Left lobe of liver (tissue), 2 donors: Measurements from ENCODE around the gene ZNF17. TPM values are rescaled to one million over a fixed set of nuclear protein-coding genes. Genes with fewer than 3 reads are reported as not detected.

ENCODE experiments used
- ATAC-seq: fragments of 200-7000 bp; cut with Tn5 transposase; one replicate; pipeline ENCODE4 v1.9.1; 2020; ENCODE audit warnings: mild to moderate bottlenecking, moderate library complexity
- DNase-seq: peaks from one replicate; pipeline ENCODE4 v3.0.0-alpha.2; 2020; ENCODE audit warnings: low spot score
- total RNA-seq: library from RNA; stranded (reverse); gene quantifications from one replicate; pipeline ENCODE4 v1.2.1, GENCODE V29; 2021
- donor health status: DM: no; HTN: no; CAD: no; lungs with moderate emphysema.
- donor health status: DM: no; HTN: yes; CAD: no.

Gene ZNF17
- total RNA-seq, 1 donor from 2014 or later = 4.6 TPM

- ATAC-seq (no peak), DNase-seq (no peak)
These were observed 10.1 kb downstream of the ZNF17 start for GRCh38 chr19:57421037-57421436.

DNA sequence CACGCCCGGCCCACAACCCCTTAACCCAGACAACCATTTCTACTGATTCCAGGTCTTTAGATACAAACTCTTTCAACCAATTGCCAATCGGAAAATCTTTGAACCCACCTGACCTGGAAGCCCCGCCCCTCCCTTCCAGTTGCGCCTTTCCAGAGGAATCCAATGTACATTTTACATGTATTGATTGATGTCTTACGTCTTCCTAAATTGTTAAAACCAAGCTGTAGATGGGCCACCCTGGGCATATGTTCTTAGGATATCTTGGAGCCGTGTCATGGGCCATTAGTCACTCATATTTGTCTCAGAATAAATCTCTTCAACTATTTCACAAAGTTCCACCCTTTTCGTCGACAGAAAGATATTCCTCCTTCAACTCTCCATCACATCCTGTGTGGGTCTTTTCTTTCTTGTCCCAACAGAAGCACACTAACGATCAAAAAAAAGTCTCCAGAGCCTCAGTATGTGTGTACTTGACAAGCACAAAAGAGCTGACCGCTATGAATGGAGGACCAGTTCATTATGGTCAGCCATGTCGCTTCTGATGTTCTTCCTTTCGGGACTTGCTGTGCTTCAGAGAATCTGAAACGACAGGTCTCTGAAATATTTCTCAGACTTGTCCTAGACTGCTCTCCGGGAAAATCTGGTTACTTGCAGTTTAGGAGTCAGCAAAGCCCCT, 23.6 kb downstream of the ZNF17 start:
- DNase-seq (no peak), ATAC-seq (peak; percentile 4)

GRCh38 chr19:57435062-57435978, 24.4 kb downstream of the ZNF17 start, which contains the start of gene ZNF749:
Gene ZNF749 (plus strand): TSS chr19:57435325. CDS start chr19:57435579, 254 bp downstream.
- DNase-seq (peak; percentile 98), ATAC-seq (peak; percentile 99)

DNA sequence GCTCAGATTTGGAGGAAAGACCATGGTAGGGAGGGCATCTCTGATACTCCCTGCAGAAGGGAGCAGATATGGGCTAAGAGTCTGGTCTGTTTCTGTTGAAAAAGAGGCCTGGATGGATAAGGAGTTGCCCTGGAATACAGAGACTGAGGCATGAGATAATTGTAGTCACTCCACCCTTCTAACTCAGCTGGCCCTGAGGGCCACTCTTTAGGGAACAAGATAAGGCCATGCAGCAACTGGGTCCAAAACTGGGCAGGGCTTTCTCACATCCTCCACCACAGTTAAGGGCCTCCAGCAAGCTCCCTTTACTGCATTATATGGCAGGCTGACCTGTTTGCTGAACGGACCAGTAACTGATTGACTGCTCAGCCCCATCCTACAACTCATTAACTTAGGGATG, 25.5 kb downstream of the ZNF17 start:
- no peak for DNase-seq
- ATAC-seq = no peak

GRCh38 chr19:57437931-57438330, 27.0 kb downstream of the ZNF17 start:
- ATAC-seq (no peak), DNase-seq (no peak)

DNA sequence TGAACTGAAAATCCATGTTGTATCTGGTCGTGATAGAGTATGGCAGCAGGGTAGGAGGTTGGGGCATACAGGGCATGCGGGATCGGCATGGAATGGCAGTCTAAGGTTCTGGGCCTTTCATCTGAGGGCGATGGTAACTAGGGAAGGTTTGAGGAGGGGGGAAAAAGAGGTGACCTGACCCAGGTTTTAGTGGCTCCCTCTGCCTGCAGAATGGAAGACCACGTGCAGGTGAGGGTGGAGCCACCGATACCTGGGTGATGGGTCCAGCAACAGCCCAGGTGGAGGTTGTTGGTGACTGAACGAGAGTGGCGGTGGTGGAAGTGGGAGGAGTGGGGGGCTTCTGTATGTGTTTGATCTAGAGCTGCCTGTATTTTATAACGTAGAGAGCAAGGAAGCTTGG, 28.0 kb downstream of the ZNF17 start:
- no peak for ATAC-seq
- no peak for DNase-seq

DNA sequence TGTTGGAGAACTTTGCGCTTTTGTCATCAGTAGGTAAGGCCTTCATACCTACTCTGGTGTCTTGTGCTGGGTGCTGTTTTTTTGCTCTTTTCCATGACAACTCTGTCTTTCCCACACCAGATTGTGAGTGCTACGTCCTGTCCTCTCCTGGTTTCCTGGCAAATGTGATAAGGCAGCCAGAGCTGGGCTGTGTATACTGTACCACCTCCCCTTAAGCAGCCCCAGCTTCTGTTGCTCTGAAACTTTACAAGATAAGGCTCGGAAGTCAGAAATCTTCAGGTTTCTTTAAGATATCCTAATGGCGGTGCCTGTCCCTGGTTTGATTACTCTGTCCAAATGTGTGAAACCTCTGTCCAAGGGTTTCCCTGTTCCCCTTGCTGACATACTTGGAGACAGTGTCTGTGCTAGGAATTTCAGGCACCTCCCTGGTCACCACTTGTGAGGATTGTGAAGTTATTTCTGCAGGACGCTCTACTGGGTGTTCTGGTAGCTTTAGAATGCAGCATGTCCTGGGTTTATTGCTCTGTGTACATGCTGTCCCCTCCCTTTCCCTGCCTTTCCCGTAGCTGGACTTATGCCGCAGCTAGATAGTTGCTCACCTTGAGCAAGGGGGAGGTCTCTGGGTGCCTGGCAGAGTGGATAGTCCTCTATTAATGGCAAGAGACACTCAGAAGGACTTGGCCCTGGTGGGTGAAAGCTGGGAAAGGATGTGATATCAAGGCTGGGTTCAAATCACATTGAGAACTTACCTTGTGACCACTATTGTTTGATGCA, 31.2 kb downstream of the ZNF17 start:
- ATAC-seq (no peak), DNase-seq (no peak)

DNA sequence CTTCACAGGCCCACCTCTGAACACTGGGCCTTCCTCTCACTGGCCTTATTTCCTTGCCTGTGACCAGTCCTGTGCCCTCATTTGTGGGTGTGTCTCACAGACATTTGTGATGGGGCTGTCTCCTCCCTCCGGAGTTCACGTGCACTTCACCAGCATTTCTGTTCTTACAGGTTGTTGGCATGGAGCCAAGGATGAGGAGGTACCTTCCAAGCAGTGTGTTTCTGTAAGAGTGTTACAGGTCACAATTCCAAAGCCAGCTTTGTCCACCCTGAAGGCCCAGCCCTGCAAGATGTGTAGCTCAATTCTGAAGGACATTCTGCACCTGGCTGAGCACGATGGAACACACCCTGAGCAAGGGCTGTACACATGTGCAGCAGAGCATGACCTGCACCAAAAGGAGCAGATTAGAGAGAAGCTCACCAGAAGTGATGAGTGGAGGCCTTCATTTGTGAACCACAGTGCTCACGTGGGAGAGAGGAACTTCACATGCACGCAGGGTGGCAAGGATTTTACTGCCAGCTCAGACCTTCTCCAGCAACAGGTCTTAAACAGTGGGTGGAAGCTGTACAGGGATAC, 32.2 kb downstream of the ZNF17 start:
- DNase-seq = no peak
- no peak for ATAC-seq

DNA sequence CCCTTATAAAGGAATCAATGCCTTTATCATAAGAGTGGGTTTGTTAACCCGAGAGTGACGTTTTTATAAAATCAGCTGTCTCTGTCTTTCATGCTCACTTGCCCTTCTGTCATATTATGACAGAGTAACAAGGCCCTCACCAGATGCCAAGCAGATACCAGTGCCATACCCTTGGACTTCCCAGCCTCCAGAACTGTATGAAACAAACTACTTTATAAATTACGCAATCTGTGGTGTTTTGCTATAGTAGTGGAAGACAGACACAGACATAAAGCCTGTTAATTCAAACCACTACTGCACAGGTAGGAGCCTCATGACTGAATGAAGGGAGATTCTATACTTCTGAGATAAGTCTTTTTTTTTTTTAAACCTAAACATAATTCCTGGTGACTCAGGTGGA, 41.3 kb downstream of the ZNF17 start:
- ATAC-seq = no peak

DNA sequence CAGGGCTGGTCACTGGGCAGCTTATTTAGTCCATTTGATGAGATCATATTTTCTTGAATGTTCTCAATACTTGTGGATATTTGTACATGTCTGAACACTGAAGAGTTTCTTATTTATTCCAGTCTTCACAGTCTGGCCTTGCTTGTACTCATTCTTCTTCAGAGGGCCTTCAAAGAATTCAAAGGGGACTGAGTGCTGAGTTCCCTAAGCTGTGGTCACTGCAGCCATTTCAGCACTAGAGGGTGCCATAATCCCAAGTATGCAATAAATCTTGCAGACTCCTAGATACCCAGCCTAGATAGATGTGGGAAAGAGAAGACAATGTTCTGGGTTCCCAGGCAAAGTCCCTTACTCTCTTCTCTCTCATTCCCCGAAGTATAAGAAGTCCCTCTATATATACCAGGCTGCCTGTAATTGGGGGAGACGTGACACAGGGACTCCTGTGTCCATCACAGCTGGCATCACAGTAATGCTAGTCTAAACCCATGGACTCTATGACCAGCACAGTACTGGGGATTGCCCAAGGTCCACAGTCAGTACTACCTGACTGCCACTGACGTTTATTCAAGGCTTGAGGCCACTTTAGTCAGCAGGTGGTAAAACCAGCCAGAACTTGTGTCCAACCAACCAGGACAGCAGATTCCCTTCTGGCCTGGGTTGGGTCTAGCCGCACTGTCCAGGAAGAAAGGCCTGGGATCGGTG, 54.9 kb downstream of the ZNF17 start:
- no peak for DNase-seq
- ATAC-seq = no peak

More for the DNA sequence above, 41.3 kb downstream of the ZNF17 start:
- DNase-seq = no peak

DNA sequence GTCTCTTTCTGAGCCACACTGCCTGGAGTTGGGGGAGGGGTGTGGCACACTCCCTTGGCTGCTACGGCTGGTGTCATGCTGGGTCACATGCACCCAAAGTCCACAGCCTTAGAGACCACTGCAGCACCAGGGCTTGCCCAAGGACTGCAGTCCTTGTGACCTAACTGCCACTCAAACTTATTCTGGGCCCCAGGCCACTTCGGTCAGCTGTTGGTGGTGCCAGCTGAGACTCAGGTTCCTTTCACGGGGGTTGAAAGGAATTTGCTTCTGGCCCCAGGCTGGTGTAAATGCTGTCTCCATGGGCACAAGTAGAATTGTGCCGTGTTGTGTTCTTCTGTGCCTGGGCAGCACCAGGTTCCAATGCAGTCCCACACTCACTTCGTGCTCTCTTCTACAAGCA, 55.5 kb downstream of the ZNF17 start:
- DNase-seq (no peak), ATAC-seq (no peak)

Other genes with a start within 250 kb of the ZNF17 start
- not detected for gene DUXA, start 243.7 kb upstream of the ZNF17 start, total RNA-seq
- 16.3 TPM for gene ZNF264, start 219.7 kb upstream of the ZNF17 start, total RNA-seq
- 0.18 TPM for gene AURKC, start 180.1 kb upstream of the ZNF17 start, total RNA-seq
- 4.5 TPM for gene ZNF805, start 170.5 kb upstream of the ZNF17 start, total RNA-seq
- 22.1 TPM for gene ZNF460, start 130.7 kb upstream of the ZNF17 start, total RNA-seq
- gene ZNF543, start 90.7 kb upstream of the ZNF17 start, total RNA-seq = 2.2 TPM
- 2.6 TPM for gene ZNF304, start 59.9 kb upstream of the ZNF17 start, total RNA-seq
- gene TRAPPC2B, start 47.6 kb upstream of the ZNF17 start, total RNA-seq = 1.2 TPM
- 0.78 TPM for gene ZNF547, start 47.6 kb upstream of the ZNF17 start, total RNA-seq
- gene ZNF548, start 21.3 kb upstream of the ZNF17 start, total RNA-seq = 6.4 TPM
- 3.1 TPM for gene ZNF749, start 24.2 kb downstream of the ZNF17 start, total RNA-seq
- gene VN1R1, start 46.0 kb downstream of the ZNF17 start, total RNA-seq = 0.43 TPM
- 3.6 TPM for gene ZNF772, start 66.4 kb downstream of the ZNF17 start, total RNA-seq
- 3.5 TPM for gene ZNF419, start 76.6 kb downstream of the ZNF17 start, total RNA-seq
- gene ZNF773, start 88.8 kb downstream of the ZNF17 start, total RNA-seq = 2.3 TPM
- 1.0 TPM for gene ZNF549, start 116.2 kb downstream of the ZNF17 start, total RNA-seq
- gene ZNF550, start 148.7 kb downstream of the ZNF17 start, total RNA-seq = 2.4 TPM
- 1.4 TPM for gene ZNF416, start 167.8 kb downstream of the ZNF17 start, total RNA-seq
- 0.18 TPM for gene ZIK1, start 173.0 kb downstream of the ZNF17 start, total RNA-seq
- gene ZNF530, start 188.7 kb downstream of the ZNF17 start, total RNA-seq = 0.50 TPM
- 6.9 TPM for gene ZNF134, start 203.1 kb downstream of the ZNF17 start, total RNA-seq
- 4.9 TPM for gene ZNF211, start 222.0 kb downstream of the ZNF17 start, total RNA-seq